ENCODE results near the gene DCST2. TPM values are rescaled to one million over a fixed set of nuclear protein-coding genes. Genes with fewer than 3 reads are reported as not detected.

The DCST2 gene
- total and polyA plus RNA-seq, 9 of the 15 experiments (the other 6 are each of a cell fraction or from before 2014, with no cell fraction given): 0.09 to 0.49 (median 0.11) TPM; not detected in 3

- TF ChIP-seq RERE (CRISPR knock-in tag; IDR thresholded peaks at IDR 0.05; ENCODE audit: borderline replicate concordance): no peak
- TF ChIP-seq FOSL1 (tag; conservative IDR thresholded peaks at IDR 0.05): peak; percentile 92
- no peak for TF ChIP-seq TEAD2 (tag; IDR thresholded peaks at IDR 0.05)
- peak; percentile 8 for TF ChIP-seq CCNT2 (IDR thresholded peaks at IDR 0.05; ENCODE audit: borderline replicate concordance, extremely low read depth, insufficient read length, low read depth, low read length)
- no peak for TF ChIP-seq KLF1 (tag; IDR thresholded peaks at IDR 0.05)
- peak; percentile 99 for TF ChIP-seq MYBL2 (IDR thresholded peaks at IDR 0.05; ENCODE audit: low read depth)
- peak; percentile 79; the same call in 1 of the 2 replicates for TF ChIP-seq MYBL2 (CRISPR knock-in tag; IDR thresholded peaks at IDR 0.05; ENCODE audit: borderline replicate concordance)
- no peak for TF ChIP-seq RHOXF2B (CRISPR knock-in tag; conservative IDR thresholded peaks at IDR 0.05)
- TF ChIP-seq PHF8 (IDR thresholded peaks at IDR 0.05; ENCODE audit: borderline replicate concordance, low read length): peak; percentile 86
- peak; percentile 86 for TF ChIP-seq CHD1 (IDR thresholded peaks at IDR 0.05; ENCODE audit: low read length)
- TF ChIP-seq RBFOX2 (IDR thresholded peaks at IDR 0.05; ENCODE audit: low read depth, low read length): peak; percentile 97
- TF ChIP-seq FOXO4 (CRISPR knock-in tag; IDR thresholded peaks at IDR 0.05): no peak
- peak; percentile 94 for TF ChIP-seq POLR2G (IDR thresholded peaks at IDR 0.05; ENCODE audit: low read depth, low read length)
- 0 out of 2 replicates have a peak, but pooled peaks have one; percentile 59 for TF ChIP-seq ZBTB49 (CRISPR knock-in tag; IDR thresholded peaks at IDR 0.05; ENCODE audit: borderline replicate concordance)
- no peak for TF ChIP-seq ZNF561 (CRISPR knock-in tag; conservative IDR thresholded peaks at IDR 0.05)
- no peak for TF ChIP-seq HMGN3 (IDR thresholded peaks at IDR 0.05; ENCODE audit: borderline replicate concordance, extremely low read depth, insufficient read length, low read depth, low read length)
These were observed 59.3 kb downstream of the DCST2 start, which contains the start of gene CKS1B (continued) for GRCh38 chr1:154974102-154974807.

Measured in K562 (cell line).